Liver (tissue), 9 donors: ENCODE measurements around the gene GSG1. TPM values are rescaled to one million over a fixed set of nuclear protein-coding genes. Genes with fewer than 3 reads are reported as not detected.

ENCODE experiments used
- DNase-seq: peaks from one replicate; pipeline ENCODE4 v3.0.0-alpha.2; 2017; ENCODE audit warnings: low spot score
- H3K27ac ChIP-seq, 2 donors: one replicate each; pipeline ENCODE4 v1.7.0; 2013; ENCODE audit warnings: inconsistent platforms in 2 of 2, low read length in 2 of 2, control low read depth in 1 of 2, low read depth in 1 of 2, mild to moderate bottlenecking in 1 of 2
- H3K27me3 ChIP-seq, 4 donors: one replicate each; pipeline versions ENCODE4 v1.6.1 to v1.7.0; 2013; ENCODE audit warnings: low read length in 3 of 4, inconsistent platforms in 1 of 4, mild to moderate bottlenecking in 1 of 4, moderate library complexity in 1 of 4; ENCODE audit not compliant: control insufficient read depth in 4 of 4, insufficient read depth in 4 of 4
- H3K36me3 ChIP-seq, 4 donors: one replicate each; pipeline versions ENCODE4 v1.6.1 to v1.7.0; 2013; ENCODE audit warnings: low read length in 3 of 4, mild to moderate bottlenecking in 3 of 4, low read depth in 1 of 4, moderate library complexity in 1 of 4; ENCODE audit not compliant: control insufficient read depth in 4 of 4, insufficient read depth in 3 of 4
- H3K4me1 ChIP-seq, 4 donors: one replicate each; pipeline versions ENCODE4 v1.6.1 to v1.7.0; 2013; ENCODE audit warnings: low read length in 3 of 4, mild to moderate bottlenecking in 3 of 4, moderate library complexity in 1 of 4; ENCODE audit not compliant: control insufficient read depth in 4 of 4, insufficient read depth in 4 of 4
- H3K4me3 ChIP-seq, 3 donors: one replicate each; pipeline versions ENCODE4 v1.6.1 to v1.7.0; 2013; ENCODE audit warnings: low read length in 3 of 3, control low read depth in 1 of 3, low read depth in 1 of 3, mild to moderate bottlenecking in 1 of 3
- H3K9ac ChIP-seq, 2 donors: one replicate each; pipeline ENCODE4 v1.7.0; 2013; ENCODE audit warnings: low read length in 2 of 2, mild to moderate bottlenecking in 2 of 2, moderate library complexity in 2 of 2, control low read depth in 1 of 2, low read depth in 1 of 2
- H3K9me3 ChIP-seq, 4 donors: one replicate each; pipeline versions ENCODE4 v1.6.1 to v1.7.0; 2013; ENCODE audit warnings: low read length in 3 of 4; ENCODE audit not compliant: control insufficient read depth in 4 of 4
- ATF3 ChIP-seq: IDR thresholded peaks from 2 replicates; pipeline ENCODE4 v1.6.1; 2016; ENCODE audit warnings: antibody characterized with exemption
- CTCF ChIP-seq: fragments of 150-350 bp; IDR thresholded peaks from 2 replicates; pipeline ENCODE4 v1.5.1; 2017; ENCODE audit warnings: improper control_type of control experiment, low read depth, low read length; ENCODE audit not compliant: missing input control
- EGR1 ChIP-seq, 2 donors: IDR thresholded peaks; 2 replicates each; pipeline ENCODE4 v1.6.1; 2016 to 2018; ENCODE audit warnings: antibody characterized with exemption in 2 of 2, low read depth in 2 of 2
- FOXA1 ChIP-seq: IDR thresholded peaks from 2 replicates; pipeline ENCODE4 v1.6.1; 2016; ENCODE audit warnings: antibody characterized with exemption
- FOXA2 ChIP-seq: IDR thresholded peaks from 2 replicates; pipeline ENCODE4 v1.6.1; 2016; ENCODE audit warnings: antibody characterized with exemption
- GABPA ChIP-seq, 2 donors: IDR thresholded peaks in 1 of 2; conservative IDR thresholded peaks in 1 of 2; 2 replicates each; pipeline ENCODE4 v1.6.1; 2016; ENCODE audit warnings: antibody characterized with exemption in 2 of 2, mild to moderate bottlenecking in 1 of 2, moderate library complexity in 1 of 2
- HNF4A ChIP-seq, 2 donors: conservative IDR thresholded peaks; 2 replicates each; pipeline ENCODE4 v1.6.1; 2016; ENCODE audit warnings: antibody characterized with exemption in 2 of 2, mild to moderate bottlenecking in 2 of 2
- HNF4G ChIP-seq: IDR thresholded peaks from 2 replicates; pipeline ENCODE4 v1.6.1; 2016; ENCODE audit warnings: antibody characterized with exemption
- JUND ChIP-seq, 2 donors: IDR thresholded peaks; 2 replicates each; pipeline ENCODE4 v1.6.1; 2016; ENCODE audit warnings: antibody characterized with exemption in 2 of 2
- MAX ChIP-seq: IDR thresholded peaks from 2 replicates; pipeline ENCODE4 v1.6.1; 2016; ENCODE audit warnings: antibody characterized with exemption
- NR2F2 ChIP-seq: IDR thresholded peaks from 2 replicates; pipeline ENCODE4 v1.6.1; 2016; ENCODE audit warnings: antibody characterized with exemption
- RAD21 ChIP-seq, 2 donors: IDR thresholded peaks; 2 replicates each; pipeline ENCODE4 v1.6.1; 2016; ENCODE audit warnings: antibody characterized with exemption in 2 of 2, mild to moderate bottlenecking in 2 of 2
- REST ChIP-seq: IDR thresholded peaks from 2 replicates; pipeline ENCODE4 v1.6.1; 2016; ENCODE audit warnings: antibody characterized with exemption, mild to moderate bottlenecking
- RXRA ChIP-seq, 2 donors: IDR thresholded peaks; 2 replicates each; pipeline ENCODE4 v1.6.1; 2017 to 2018; ENCODE audit warnings: antibody characterized with exemption in 2 of 2, mild to moderate bottlenecking in 1 of 2
- SP1 ChIP-seq: IDR thresholded peaks from 2 replicates; pipeline ENCODE4 v1.6.1; 2018; ENCODE audit warnings: antibody characterized with exemption, mild to moderate bottlenecking
- TAF1 ChIP-seq: conservative IDR thresholded peaks from 2 replicates; pipeline ENCODE4 v1.6.1; 2016; ENCODE audit warnings: antibody characterized with exemption, mild to moderate bottlenecking
- YY1 ChIP-seq: IDR thresholded peaks from 2 replicates; pipeline ENCODE4 v1.6.1; 2016; ENCODE audit warnings: antibody characterized with exemption, mild to moderate bottlenecking
- ZBTB33 ChIP-seq: IDR thresholded peaks from 2 replicates; pipeline ENCODE4 v1.6.1; 2016; ENCODE audit warnings: antibody characterized with exemption
- WGBS: extraction: QIAGEN DNeasy Blood & Tissue Kit; methylation state at CpG from one replicate; pipeline ENCODE4 v1.1.7; 2013; 5-methylcytosine and 5-hydroxymethylcytosine counted together
- polyA plus RNA-seq, 2 donors: library from polyadenylated mRNA; stranded (reverse) in 1 of 2; unstranded in 1 of 2; fragments of 200-250 nt in 1 of 2; fragments of >200 nt in 1 of 2; fragmentation: Nextera tagmentation in 1 of 2; extraction: Ambion mirVana in 1 of 2; gene quantifications; one replicate each; pipeline versions ENCODE4 v1.2.1 to v1.2.3, GENCODE V29; 2013 to 2015
- total RNA-seq, 2 donors: library from RNA; depleted of rRNA; stranded (reverse); fragments of >200 nt; gene quantifications; one replicate each; pipeline ENCODE4 v1.2.3, GENCODE V29; 2014
- donor health status: healthy.
- donor health status: healthy.
- donor health status: healthy.
- donor health status: healthy.
- donor health status: healthy.

The GSG1 gene
- total and polyA plus RNA-seq, 4 donors, result not detected

- Histone ChIP-seq H3K27me3 (no peaks in the 10 kb centered on the region), H3K36me3 (no peaks in the 10 kb centered on the region), H3K4me3 (no peak overlapping the region), H3K27ac (no peak overlapping the region), H3K4me1 (no peaks in the 10 kb centered on the region), H3K9ac (no peak overlapping the region), H3K9me3 (no peaks in the 10 kb centered on the region)
- DNase-seq, result no peak
- TF ChIP-seq RXRA (IDR thresholded peaks at IDR 0.05) (no peak), EGR1 (IDR thresholded peaks at IDR 0.05; ENCODE audit: low read depth in 2 of 2) (no peak), YY1 (no peak), CTCF (no peak), JUND (IDR thresholded peaks at IDR 0.05) (no peak), FOXA1 (no peak), REST (no peak), FOXA2 (no peak), ATF3 (no peak), TAF1 (no peak), HNF4A (conservative IDR thresholded peaks at IDR 0.05) (no peak), SP1 (no peak), MAX (no peak), NR2F2 (no peak), HNF4G (no peak), GABPA (IDR thresholded peaks at IDR 0.05 in 1 of 2, conservative IDR thresholded peaks at IDR 0.05 in 1 of 2) (no peak), ZBTB33 (no peak), RAD21 (IDR thresholded peaks at IDR 0.05) (no peak)
- 89% methylated on average over 5 of the region's 5 CpGs for WGBS
Observed at GRCh38 chr12:13121568-13121967, 18.1 kb upstream of the GSG1 start.

- no peak for DNase-seq
- Histone ChIP-seq H3K4me3 (no peak overlapping the region), H3K9me3 (no peaks in the 10 kb centered on the region)
- TF ChIP-seq NR2F2 (no peak), TAF1 (no peak), HNF4A (conservative IDR thresholded peaks at IDR 0.05) (no peak), REST (no peak), EGR1 (IDR thresholded peaks at IDR 0.05; ENCODE audit: low read depth in 2 of 2) (no peak), MAX (no peak), YY1 (no peak), GABPA (IDR thresholded peaks at IDR 0.05 in 1 of 2, conservative IDR thresholded peaks at IDR 0.05 in 1 of 2) (no peak), SP1 (no peak), HNF4G (no peak), ZBTB33 (no peak), RAD21 (IDR thresholded peaks at IDR 0.05) (no peak)
Observed at GRCh38 chr12:13120413-13120812, 16.9 kb upstream of the GSG1 start.

More at GRCh38 chr12:13120413-13120812, 16.9 kb upstream of the GSG1 start:
- Histone ChIP-seq H3K36me3 (no peaks in the 10 kb centered on the region), H3K4me1 (no peaks in the 10 kb centered on the region), H3K27me3 (no peaks in the 10 kb centered on the region), H3K9ac (no peak overlapping the region), H3K27ac (no peak overlapping the region)
- 82% methylated on average over 3 of the region's 3 CpGs for WGBS
